ENCODE results near the gene KLC4.
"Not testable (repeated sequence)": the region's sequence is repeated elsewhere in the genome, so short reads cannot be mapped to it uniquely, and the experiment has no call there.

Gene KLC4

DNA sequence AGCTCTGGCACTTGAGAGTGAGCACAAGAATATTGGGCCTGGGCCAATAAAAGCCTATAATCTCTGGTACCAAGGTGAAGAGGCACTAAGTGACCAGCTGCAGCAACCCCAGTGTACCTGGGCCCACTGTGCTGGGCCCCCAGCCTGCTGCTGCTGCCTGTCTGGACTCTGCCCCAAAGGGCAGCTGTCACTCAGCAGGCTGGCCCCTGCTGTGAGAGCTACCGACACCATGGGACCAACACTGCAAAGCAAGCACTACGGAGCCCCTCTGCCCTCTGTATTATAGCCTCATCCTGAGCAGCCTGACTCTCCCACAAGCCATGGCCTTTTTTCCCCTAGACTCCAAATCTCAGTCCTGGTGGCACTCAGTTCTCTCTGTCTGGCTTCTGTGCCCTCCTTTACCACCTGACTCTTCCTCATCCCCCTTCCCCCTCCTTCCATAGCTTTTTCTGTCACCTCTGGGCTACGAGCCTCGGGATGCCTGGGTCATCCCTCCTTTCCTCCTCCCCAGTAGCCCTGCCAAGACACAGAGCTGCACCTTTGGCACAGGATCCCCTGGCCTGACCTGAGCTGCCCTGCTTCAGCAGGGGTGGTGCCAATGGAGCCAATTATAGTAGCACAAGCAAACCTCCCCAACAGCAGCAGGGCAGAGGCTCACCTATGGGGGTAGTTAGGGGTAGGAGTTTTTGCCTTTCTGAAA lies 23.8 kb upstream of the KLC4 start:
- in situ Hi-C loops (cut with HindIII; ENCODE audit: low sequenced_read_pairs), result no loop called here

DNA sequence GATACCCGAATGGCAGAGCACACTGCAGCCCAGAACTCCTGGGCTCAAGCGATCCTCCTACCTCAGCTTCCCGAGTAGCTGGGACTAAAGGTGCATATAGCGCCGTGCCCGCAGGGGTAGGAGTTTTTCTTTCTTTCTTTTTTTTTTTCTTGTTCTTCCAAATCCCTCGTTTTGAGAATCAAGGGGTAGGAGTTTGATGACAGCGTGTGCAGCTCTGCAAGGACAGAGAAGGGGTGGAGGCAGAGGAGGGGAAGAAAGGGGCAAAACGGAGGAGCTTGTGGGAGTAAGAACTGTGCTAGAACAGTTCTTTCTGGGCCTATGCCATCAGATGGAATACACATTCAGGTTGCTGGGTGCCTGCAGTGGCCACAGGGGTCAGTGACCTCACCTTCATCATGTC lies 22.7 kb upstream of the KLC4 start:
- in situ Hi-C loops (cut with HindIII; ENCODE audit: low sequenced_read_pairs), result no loop called here

DNA sequence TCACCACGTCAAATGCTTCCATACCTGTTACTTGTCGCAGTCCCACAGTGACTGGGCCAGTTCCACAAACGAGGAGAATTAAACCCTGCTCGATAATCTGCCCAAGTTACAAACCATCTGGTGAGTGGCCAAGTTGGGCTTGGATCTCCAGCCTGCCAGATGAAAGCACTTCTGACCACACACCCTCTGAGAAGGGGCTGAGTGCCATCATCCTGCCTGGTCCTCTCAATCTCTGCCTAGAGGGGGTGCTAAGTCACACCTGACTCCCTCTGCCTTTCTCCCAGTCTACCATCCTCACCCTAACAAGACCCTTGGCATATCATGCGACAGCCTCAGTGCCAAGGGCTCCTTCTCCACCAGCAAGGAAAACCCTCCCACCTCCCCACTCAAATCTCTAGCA lies 22.2 kb upstream of the KLC4 start:
- in situ Hi-C loops (cut with HindIII; ENCODE audit: low sequenced_read_pairs), result no loop called here

GRCh38 chr6:43037706-43038105 lies 21.7 kb upstream of the KLC4 start:
- in situ Hi-C loops (cut with HindIII; ENCODE audit: low sequenced_read_pairs), result no loop called here

- in situ Hi-C loops (cut with HindIII; ENCODE audit: low sequenced_read_pairs), result no loop called here
Observed at GRCh38 chr6:43038727-43039126, 20.7 kb upstream of the KLC4 start.

GRCh38 chr6:43040542-43041257 lies 18.7 kb upstream of the KLC4 start:
- in situ Hi-C loops (cut with HindIII; ENCODE audit: low sequenced_read_pairs), result no loop called here

- in situ Hi-C loops (cut with HindIII; ENCODE audit: low sequenced_read_pairs), result not testable (repeated sequence)
Observed at GRCh38 chr6:43041475-43041874, 18.0 kb upstream of the KLC4 start.

DNA sequence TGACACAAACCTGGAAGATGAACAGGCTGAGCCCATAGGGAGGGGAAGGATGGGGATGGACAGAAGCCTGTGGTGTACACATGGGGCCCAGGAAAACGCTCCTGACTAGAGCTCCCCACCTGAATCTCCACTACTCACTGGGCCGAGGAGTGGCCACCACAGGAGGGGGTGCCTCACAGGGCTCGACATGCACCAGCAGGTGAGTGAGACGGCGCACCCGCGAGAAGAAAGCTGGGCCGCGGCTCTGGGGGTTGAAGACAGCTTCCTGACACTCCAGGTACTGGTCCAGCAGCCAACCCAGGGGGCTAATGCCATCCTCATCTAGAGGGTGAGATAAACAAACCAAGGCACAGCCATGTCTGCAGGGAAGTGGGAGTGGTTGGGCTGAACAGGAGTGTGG lies 16.1 kb upstream of the KLC4 start:
- in situ Hi-C loops (cut with HindIII; ENCODE audit: low sequenced_read_pairs), result no loop called here

GRCh38 chr6:43045371-43045930 lies 14.0 kb upstream of the KLC4 start:
- in situ Hi-C loops (cut with HindIII; ENCODE audit: low sequenced_read_pairs), result no loop called here

DNA sequence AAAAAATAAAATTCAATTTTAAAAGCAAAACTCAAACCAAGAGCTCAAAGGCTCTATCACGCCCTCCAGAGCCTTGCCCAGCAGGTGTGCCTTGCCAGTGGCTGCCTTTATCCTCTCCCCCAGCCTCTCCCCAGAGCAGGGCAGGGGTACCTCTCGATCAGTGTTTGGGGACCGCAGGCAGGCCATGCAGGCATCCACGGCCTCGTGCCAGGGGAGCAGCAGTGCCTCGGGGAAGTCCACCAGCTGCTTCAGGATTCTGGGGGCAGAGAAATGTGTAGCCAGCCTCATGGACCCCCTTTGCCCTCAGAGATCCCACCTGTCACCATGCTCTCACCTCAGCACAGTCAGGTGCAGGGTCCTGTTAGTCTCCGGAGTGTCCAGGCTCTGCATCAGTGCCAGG lies 11.4 kb upstream of the KLC4 start:
- in situ Hi-C loops (cut with HindIII; ENCODE audit: low sequenced_read_pairs), result no loop called here

DNA sequence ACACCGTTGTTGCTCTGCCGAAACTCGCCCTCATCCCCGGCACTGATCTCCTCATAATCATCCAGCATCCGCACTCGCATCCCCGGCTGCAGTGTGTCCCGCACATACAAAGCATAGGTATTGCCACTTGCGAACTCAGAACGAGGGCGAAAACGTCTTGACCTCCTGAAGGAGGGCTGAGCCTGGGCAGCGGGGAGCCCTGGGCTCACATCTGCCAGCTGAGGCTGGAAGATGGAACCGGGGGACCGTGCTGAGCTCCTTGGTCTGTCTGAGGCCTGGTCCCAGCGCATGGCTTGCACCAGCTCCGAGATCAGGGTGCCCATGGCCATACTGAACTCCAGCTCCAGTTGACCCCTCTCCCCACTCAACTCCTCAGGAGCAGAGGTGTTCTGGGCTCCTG lies 8.4 kb upstream of the KLC4 start:
- in situ Hi-C loops (cut with HindIII; ENCODE audit: low sequenced_read_pairs), result no loop called here

- in situ Hi-C loops (cut with HindIII; ENCODE audit: low sequenced_read_pairs), result no loop called here
Observed at GRCh38 chr6:43052225-43052841, 7.1 kb upstream of the KLC4 start.

GRCh38 chr6:43052842-43053544 lies 6.4 kb upstream of the KLC4 start:
- in situ Hi-C loops (cut with HindIII; ENCODE audit: low sequenced_read_pairs), result no loop called here

DNA sequence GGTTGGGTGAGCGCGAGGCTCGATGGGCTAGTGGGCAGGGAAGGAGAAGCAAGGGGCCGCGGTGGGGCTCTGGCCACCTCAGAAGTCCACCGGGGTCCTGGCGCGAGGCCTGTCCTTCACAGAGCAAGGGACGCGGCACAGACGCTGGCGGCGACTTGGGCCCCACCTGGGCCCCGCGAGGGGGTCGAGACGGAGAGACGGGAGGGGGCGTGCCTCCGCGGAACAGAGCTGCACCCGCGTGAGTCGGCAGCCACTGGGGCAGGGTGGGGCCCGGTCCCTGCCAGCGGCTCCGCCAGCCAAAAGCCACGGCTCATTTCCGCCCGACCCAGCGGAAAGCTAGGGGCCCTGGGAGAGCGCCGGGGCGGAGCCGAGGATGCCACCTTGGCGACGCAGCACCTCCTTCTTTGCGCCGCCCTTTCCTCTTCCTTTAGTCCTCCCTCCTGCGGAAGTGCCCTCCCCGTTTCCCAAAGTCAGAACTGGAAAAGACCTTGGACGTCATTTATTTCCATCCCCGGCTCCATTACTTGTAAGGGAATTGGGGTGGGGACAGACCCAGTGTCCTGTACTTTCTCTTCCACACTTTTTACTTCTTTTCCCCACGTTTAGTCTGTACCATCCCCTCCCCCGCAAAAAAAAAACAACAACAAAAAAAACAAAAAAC lies 5.8 kb upstream of the KLC4 start, which contains the start of gene CUL7:
Gene CUL7 (minus strand): TSS at position 307 of the 661 bp plus-strand sequence. CDS start 1,063 bp downstream, outside the sequence.
- in situ Hi-C loops (cut with HindIII; ENCODE audit: low sequenced_read_pairs), result no loop called here

DNA sequence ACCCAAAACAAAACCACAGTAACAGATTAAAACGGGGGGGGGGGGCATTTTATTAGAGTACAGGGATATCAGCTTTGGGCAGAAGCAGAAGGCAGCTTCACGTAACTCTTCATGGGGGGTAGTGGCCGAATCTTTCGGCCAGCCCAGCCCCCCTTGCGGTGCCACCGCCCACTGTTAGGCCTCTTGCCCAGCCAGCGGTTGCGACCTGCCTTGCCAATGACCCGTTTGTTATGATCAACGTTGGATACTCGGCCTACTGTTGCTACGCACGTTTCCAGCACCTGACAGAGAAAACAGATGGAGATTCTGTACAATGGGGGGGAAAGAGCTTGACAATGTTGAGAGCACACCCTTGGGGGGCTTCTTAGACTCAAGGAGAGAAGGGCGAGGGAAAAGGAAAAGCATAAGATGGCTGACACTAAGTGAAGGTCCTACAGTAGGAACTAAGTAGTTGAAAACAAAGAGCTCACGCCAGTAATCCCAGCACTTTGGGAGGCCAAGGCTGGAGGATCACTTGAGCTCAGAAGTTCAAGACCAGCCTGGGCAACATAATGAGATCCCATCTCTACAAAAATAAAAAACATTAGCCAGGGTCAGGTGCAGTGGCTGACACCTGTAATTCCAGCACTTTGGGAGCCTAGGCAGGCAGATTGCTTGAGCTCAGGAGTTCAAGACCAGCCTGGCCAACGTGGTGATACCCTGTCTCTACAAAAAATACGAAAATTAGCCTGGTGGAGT lies 5.1 kb upstream of the KLC4 start:
- in situ Hi-C loops (cut with HindIII; ENCODE audit: low sequenced_read_pairs), result no loop called here

GRCh38 chr6:43055966-43056365 lies 3.5 kb upstream of the KLC4 start:
- in situ Hi-C loops (cut with HindIII; ENCODE audit: low sequenced_read_pairs), result no loop called here

DNA sequence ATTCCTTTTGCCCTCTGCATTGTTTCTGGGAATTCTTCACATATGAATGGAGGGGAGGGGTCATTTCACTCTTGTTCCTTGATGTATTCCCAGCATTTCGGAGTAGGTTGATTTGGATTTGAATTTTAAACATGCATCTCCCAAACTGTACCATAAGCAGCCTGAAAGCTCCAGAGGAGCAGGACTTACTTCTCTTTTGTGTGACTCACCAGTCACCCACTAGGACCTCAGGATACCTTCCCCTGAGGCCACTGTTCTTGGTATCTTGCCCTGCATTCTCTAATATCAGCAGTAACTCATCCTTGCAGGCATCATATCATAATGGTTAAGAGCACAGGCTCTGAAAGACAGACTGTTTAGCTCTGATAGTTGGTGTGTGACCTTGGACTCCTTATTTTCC lies 900 bp upstream of the KLC4 start:
- in situ Hi-C loops (cut with HindIII; ENCODE audit: low sequenced_read_pairs), result no loop called here

GRCh38 chr6:43060034-43060754 lies 763 bp downstream of the KLC4 start:
- in situ Hi-C loops (cut with HindIII; ENCODE audit: low sequenced_read_pairs), result no loop called here
